ENCODE measurements around the gene NACA2.

NACA2 gene

GRCh38 chr17:61562287-61562686 is 28.7 kb downstream of the NACA2 start:
- no peak for TF ChIP-seq POLR2AphosphoS5 (IDR thresholded peaks at IDR 0.05; ENCODE audit: low read depth, low read length)
- TF ChIP-seq TAF1 (IDR thresholded peaks at IDR 0.05; ENCODE audit: borderline replicate concordance, insufficient read depth, low read length), result no peak
- no peak for TF ChIP-seq FOXP2 (optimal IDR thresholded peaks at IDR 0.05; ENCODE audit: borderline replicate concordance, extremely low read depth, extremely low read length, insufficient read depth)
- TF ChIP-seq REST (IDR thresholded peaks at IDR 0.05; ENCODE audit: insufficient read depth in 1 of 2, low read depth in 2 of 2, low read length in 2 of 2), result no peak
- TF ChIP-seq SIN3A (IDR thresholded peaks at IDR 0.05; ENCODE audit: borderline replicate concordance, insufficient read depth, low read length), result no peak

- TF ChIP-seq POLR2AphosphoS5 (IDR thresholded peaks at IDR 0.05; ENCODE audit: low read depth, low read length) (no peak), REST (IDR thresholded peaks at IDR 0.05; ENCODE audit: insufficient read depth in 1 of 2, low read depth in 2 of 2, low read length in 2 of 2) (no peak), FOXP2 (optimal IDR thresholded peaks at IDR 0.05; ENCODE audit: borderline replicate concordance, extremely low read depth, extremely low read length, insufficient read depth) (no peak), TAF1 (IDR thresholded peaks at IDR 0.05; ENCODE audit: borderline replicate concordance, insufficient read depth, low read length) (no peak), SIN3A (IDR thresholded peaks at IDR 0.05; ENCODE audit: borderline replicate concordance, insufficient read depth, low read length) (no peak)
These were observed 29.7 kb downstream of the NACA2 start for GRCh38 chr17:61561354-61561753.

- TF ChIP-seq SIN3A (IDR thresholded peaks at IDR 0.05; ENCODE audit: borderline replicate concordance, insufficient read depth, low read length), result no peak
- TF ChIP-seq REST (IDR thresholded peaks at IDR 0.05; ENCODE audit: insufficient read depth in 1 of 2, low read depth in 2 of 2, low read length in 2 of 2), result no peak
- no peak for TF ChIP-seq TAF1 (IDR thresholded peaks at IDR 0.05; ENCODE audit: borderline replicate concordance, insufficient read depth, low read length)
- TF ChIP-seq POLR2AphosphoS5 (IDR thresholded peaks at IDR 0.05; ENCODE audit: low read depth, low read length), result no peak
- no peak for TF ChIP-seq FOXP2 (optimal IDR thresholded peaks at IDR 0.05; ENCODE audit: borderline replicate concordance, extremely low read depth, extremely low read length, insufficient read depth)
These were observed 30.9 kb downstream of the NACA2 start for GRCh38 chr17:61560071-61560470.

DNA sequence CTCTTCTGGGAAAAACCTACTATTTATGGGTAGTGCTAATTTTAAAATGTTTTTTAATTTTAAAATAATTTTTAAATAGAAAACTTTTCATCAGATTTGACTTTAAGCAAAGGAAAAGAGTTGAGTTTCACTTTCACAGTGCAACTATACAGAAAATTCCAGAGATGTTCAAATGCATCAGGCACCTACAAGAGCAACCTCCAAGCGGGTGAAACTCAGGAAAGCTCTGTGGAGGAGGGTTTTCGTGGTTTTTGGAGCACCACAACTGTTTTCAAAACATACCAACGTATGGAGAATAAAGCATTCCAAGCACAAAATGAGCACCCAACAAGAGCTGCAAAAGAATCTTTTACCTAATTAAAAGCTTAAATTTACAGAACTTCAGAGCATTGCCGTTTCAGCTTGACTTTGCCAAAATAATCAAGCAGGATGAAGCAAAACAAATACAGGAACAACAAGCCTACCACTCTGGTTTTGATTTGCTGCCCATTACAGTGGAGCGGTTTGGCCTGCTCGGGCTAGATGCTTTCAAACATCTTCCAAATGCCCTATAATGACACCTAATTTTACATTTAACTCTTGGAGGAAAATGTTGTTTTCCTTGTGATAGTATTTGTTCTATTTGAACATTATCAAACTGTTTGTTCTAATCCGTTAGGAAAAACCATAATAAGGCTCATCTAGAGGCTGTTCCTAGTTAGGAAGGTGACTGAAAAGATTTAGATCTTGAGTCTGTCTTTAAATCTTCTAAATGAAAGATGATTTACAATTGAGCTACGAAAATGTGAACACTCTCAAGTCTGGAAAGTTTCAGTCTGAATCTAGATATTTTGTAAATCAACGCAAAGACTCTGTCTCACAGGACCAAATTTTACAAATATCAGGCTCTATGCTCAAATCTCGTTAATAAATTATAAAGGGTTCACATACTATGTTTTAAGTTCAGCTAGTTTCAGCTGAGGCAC is 34.5 kb downstream of the NACA2 start:
- no peak for TF ChIP-seq FOXP2 (optimal IDR thresholded peaks at IDR 0.05; ENCODE audit: borderline replicate concordance, extremely low read depth, extremely low read length, insufficient read depth)
- TF ChIP-seq TAF1 (IDR thresholded peaks at IDR 0.05; ENCODE audit: borderline replicate concordance, insufficient read depth, low read length), result no peak
- TF ChIP-seq POLR2AphosphoS5 (IDR thresholded peaks at IDR 0.05; ENCODE audit: low read depth, low read length), result no peak
- no peak for TF ChIP-seq REST (IDR thresholded peaks at IDR 0.05; ENCODE audit: insufficient read depth in 1 of 2, low read depth in 2 of 2, low read length in 2 of 2)
- no peak for TF ChIP-seq SIN3A (IDR thresholded peaks at IDR 0.05; ENCODE audit: borderline replicate concordance, insufficient read depth, low read length)
